GM23338 (cell line): ENCODE measurements around the gene SSU72. TPM values are rescaled to one million over a fixed set of nuclear protein-coding genes. Genes with fewer than 3 reads are reported as not detected.

Experiments
- ATAC-seq: fragments of 200-7000 bp; cut with Tn5 transposase; 3 replicates; pipeline ENCODE4 v1.9.1; 2020
- DNase-seq: peaks from one replicate; pipeline ENCODE4 v3.0.0-alpha.2; 2015; ENCODE audit warnings: low spot score
- H2AFZ ChIP-seq: fragments of 200-600 bp; sonication (generic); 2 replicates; pipeline ENCODE4 v1.8.0; 2016; ENCODE audit warnings: antibody characterized with exemption, mild to moderate bottlenecking, moderate library complexity
- H3F3A ChIP-seq: fragments of 200-600 bp; sonication (generic); replicated peaks from 2 replicates; pipeline ENCODE4 v1.8.0; 2017; ENCODE audit warnings: antibody characterized with exemption, mixed run types, low read depth
- H3K27ac ChIP-seq: fragments of 200-600 bp; sonication (generic); 2 replicates; pipeline ENCODE4 v1.6.1; 2016; ENCODE audit warnings: low read depth
- H3K27me3 ChIP-seq: fragments of 200-600 bp; sonication (generic); 2 replicates; pipeline ENCODE4 v1.8.0; 2016; ENCODE audit warnings: mild to moderate bottlenecking, mixed run types, moderate library complexity; ENCODE audit not compliant: insufficient read depth
- H3K36me3 ChIP-seq: fragments of 200-600 bp; sonication (generic); 2 replicates; pipeline ENCODE4 v1.8.0; 2016; ENCODE audit warnings: mild to moderate bottlenecking; ENCODE audit not compliant: insufficient read depth
- H3K4me1 ChIP-seq: fragments of 200-600 bp; sonication (generic); 2 replicates; pipeline ENCODE4 v1.8.0; 2016; ENCODE audit warnings: mild to moderate bottlenecking, moderate library complexity; ENCODE audit not compliant: insufficient read depth
- H3K4me2 ChIP-seq: fragments of 200-600 bp; sonication (generic); 2 replicates; pipeline ENCODE4 v1.7.1; 2017; ENCODE audit warnings: mixed run types
- H3K4me3 ChIP-seq: fragments of 200-600 bp; sonication (generic); 2 replicates; pipeline ENCODE4 v1.6.1; 2016; ENCODE audit warnings: mixed run types
- H3K79me2 ChIP-seq: fragments of 200-600 bp; sonication (generic); replicated peaks from 2 replicates; pipeline ENCODE4 v1.8.0; 2017; ENCODE audit warnings: mild to moderate bottlenecking; ENCODE audit not compliant: insufficient read depth
- H3K9me2 ChIP-seq: fragments of 200-600 bp; sonication (generic); 2 replicates; pipeline ENCODE4 v1.8.0; 2017; ENCODE audit not compliant: insufficient read depth
- H4K20me1 ChIP-seq: fragments of 200-600 bp; sonication (generic); replicated peaks from 2 replicates; pipeline ENCODE4 v1.8.0; 2017; ENCODE audit warnings: mild to moderate bottlenecking; ENCODE audit not compliant: insufficient read depth
- H3K27ac Mint-ChIP-seq: 2 replicates; pipeline ENCODE4 v1.8.0; 2020; ENCODE audit warnings: inconsistent platforms, mild to moderate bottlenecking, moderate library complexity, mixed read lengths
- H3K27me3 Mint-ChIP-seq: 3 replicates; pipeline ENCODE4 v1.8.0; 2022; ENCODE audit warnings: low read depth, mild to moderate bottlenecking, moderate library complexity, mixed read lengths, inconsistent platforms; ENCODE audit not compliant: insufficient read depth, poor library complexity
- H3K36me3 Mint-ChIP-seq: 3 replicates; pipeline ENCODE4 v1.8.0; 2021; ENCODE audit warnings: low read depth, mild to moderate bottlenecking, inconsistent platforms, moderate library complexity, mixed read lengths
- H3K4me1 Mint-ChIP-seq: 3 replicates; pipeline ENCODE4 v1.8.0; 2020; ENCODE audit warnings: mild to moderate bottlenecking, inconsistent platforms, mixed read lengths
- H3K4me3 Mint-ChIP-seq: 3 replicates; pipeline ENCODE4 v1.8.0; 2021; ENCODE audit warnings: moderate library complexity, mild to moderate bottlenecking, inconsistent platforms, mixed read lengths
- H3K9me3 Mint-ChIP-seq: 3 replicates; pipeline ENCODE4 v1.8.0; 2020; ENCODE audit warnings: moderate library complexity, mild to moderate bottlenecking, inconsistent platforms, mixed read lengths
- CREB1 ChIP-seq: fragments of 250-450 bp; sonication (Bioruptor Pico); IDR thresholded peaks from 2 replicates; pipeline ENCODE4 v1.5.0; 2020; ENCODE audit warnings: low read depth, mild to moderate bottlenecking, moderate library complexity
- ETS1 ChIP-seq: IDR thresholded peaks from 2 replicates; pipeline ENCODE4 v1.6.1; 2016; ENCODE audit warnings: antibody characterized with exemption
- EZH2 ChIP-seq: fragments of 200-600 bp; sonication (generic); IDR thresholded peaks from one replicate; pipeline ENCODE4 v1.8.0; 2017; ENCODE audit warnings: antibody characterized with exemption, mild to moderate bottlenecking, low read depth; ENCODE audit not compliant: unreplicated experiment
- EZH2phosphoT487 ChIP-seq: fragments of 200-600 bp; sonication (generic); IDR thresholded peaks from one replicate; pipeline ENCODE4 v1.8.1; 2018; ENCODE audit warnings: antibody characterized with exemption; ENCODE audit not compliant: unreplicated experiment
- JUNB ChIP-seq: IDR thresholded peaks from one replicate; pipeline ENCODE4 v1.6.1; 2016; ENCODE audit warnings: antibody characterized with exemption; ENCODE audit not compliant: unreplicated experiment
- NANOG ChIP-seq: IDR thresholded peaks from 2 replicates; pipeline ENCODE4 v1.6.1; 2016; ENCODE audit warnings: antibody characterized with exemption, borderline replicate concordance
- POLR2AphosphoS5 ChIP-seq: IDR thresholded peaks from 2 replicates; pipeline ENCODE4 v1.6.1; 2016; ENCODE audit warnings: antibody characterized with exemption, low read depth
- STAT1 ChIP-seq: IDR thresholded peaks from one replicate; pipeline ENCODE4 v1.6.1; 2016; ENCODE audit warnings: antibody characterized with exemption; ENCODE audit not compliant: unreplicated experiment
- ZNF114 ChIP-seq: fragments of 250-450 bp; sonication (Bioruptor Pico); IDR thresholded peaks from 2 replicates; pipeline ENCODE4 v1.5.0; 2020; ENCODE audit warnings: mild to moderate bottlenecking, moderate library complexity
- ZNF331 ChIP-seq: fragments of 250-450 bp; sonication (Bioruptor Pico); IDR thresholded peaks from 2 replicates; pipeline ENCODE4 v1.5.0; 2020; ENCODE audit warnings: low read depth, mild to moderate bottlenecking, moderate library complexity
- polyA plus RNA-seq: library from polyadenylated mRNA; unstranded; fragments of >200 nt; fragmentation: Nextera tagmentation; extraction: Ambion mirVana; gene quantifications from 2 replicates; pipeline ENCODE4 v1.2.1, GENCODE V29; 2016
- total RNA-seq: library from RNA; depleted of rRNA; stranded (reverse); fragments of >200 nt; shearing (Covaris generic); gene quantifications from 2 replicates; pipeline ENCODE4 v1.2.3, GENCODE V29; 2014
- TF ChIP-seq, protein P1 (sequence below), 2 experiments: fragments of 200-600 bp in 1 of 2; sonication (generic) in 1 of 2; conservative IDR thresholded peaks; 2 replicates each; pipeline versions ENCODE4 v1.5.1 to v1.6.1; 2016 to 2017; ENCODE audit warnings: antibody characterized with exemption in 2 of 2, low read depth in 2 of 2, mild to moderate bottlenecking in 2 of 2, moderate library complexity in 1 of 2
- TF ChIP-seq, protein P2 (sequence below): fragments of 250-450 bp; sonication (Bioruptor Pico); IDR thresholded peaks from 2 replicates; pipeline ENCODE4 v1.5.0; 2020; ENCODE audit warnings: mild to moderate bottlenecking, moderate library complexity
- TF ChIP-seq, protein P3 (sequence below): IDR thresholded peaks from one replicate; pipeline ENCODE4 v1.6.1; 2018; ENCODE audit warnings: antibody characterized with exemption; ENCODE audit not compliant: unreplicated experiment

The SSU72 gene
- total and polyA plus RNA-seq, 2 experiments from 2014 or later, result 148 to 248 TPM

GRCh38 chr1:1545946-1546737, 28.5 kb downstream of the SSU72 start:
- H3K9me2 ChIP-seq, result no peaks in the 10 kb centered on the region
- Mint-ChIP-seq H3K36me3 (peaks cover 30% of the 10 kb centered on the region), H3K27ac (no peak overlapping the region), H3K4me3 (no peak overlapping the region), H3K4me1 (peaks cover 3% of the 10 kb centered on the region; the same call in 1 of the 3 replicates), H3K27me3 (peaks cover 6% of the 10 kb centered on the region), H3K9me3 (no peaks in the 10 kb centered on the region; the same call in 2 of the 3 replicates)
- no peaks in the 10 kb centered on the region for H3K4me1 ChIP-seq
- DNase-seq (no peak), ATAC-seq (no peak)
- peaks cover 15% of the 10 kb centered on the region for H3F3A ChIP-seq
- H3K4me3 ChIP-seq, result no peak overlapping the region
- TF ChIP-seq, protein P1, sequence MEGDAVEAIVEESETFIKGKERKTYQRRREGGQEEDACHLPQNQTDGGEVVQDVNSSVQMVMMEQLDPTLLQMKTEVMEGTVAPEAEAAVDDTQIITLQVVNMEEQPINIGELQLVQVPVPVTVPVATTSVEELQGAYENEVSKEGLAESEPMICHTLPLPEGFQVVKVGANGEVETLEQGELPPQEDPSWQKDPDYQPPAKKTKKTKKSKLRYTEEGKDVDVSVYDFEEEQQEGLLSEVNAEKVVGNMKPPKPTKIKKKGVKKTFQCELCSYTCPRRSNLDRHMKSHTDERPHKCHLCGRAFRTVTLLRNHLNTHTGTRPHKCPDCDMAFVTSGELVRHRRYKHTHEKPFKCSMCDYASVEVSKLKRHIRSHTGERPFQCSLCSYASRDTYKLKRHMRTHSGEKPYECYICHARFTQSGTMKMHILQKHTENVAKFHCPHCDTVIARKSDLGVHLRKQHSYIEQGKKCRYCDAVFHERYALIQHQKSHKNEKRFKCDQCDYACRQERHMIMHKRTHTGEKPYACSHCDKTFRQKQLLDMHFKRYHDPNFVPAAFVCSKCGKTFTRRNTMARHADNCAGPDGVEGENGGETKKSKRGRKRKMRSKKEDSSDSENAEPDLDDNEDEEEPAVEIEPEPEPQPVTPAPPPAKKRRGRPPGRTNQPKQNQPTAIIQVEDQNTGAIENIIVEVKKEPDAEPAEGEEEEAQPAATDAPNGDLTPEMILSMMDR (conservative IDR thresholded peaks at IDR 0.05; ENCODE audit: low read depth in 2 of 2), result no peak
- TF ChIP-seq ETS1 (no peak), JUNB (no peak), EZH2phosphoT487 (no peak), EZH2 (no peak), ZNF331 (CRISPR knock-in tag) (no peak), STAT1 (no peak), CREB1 (CRISPR knock-in tag) (no peak), POLR2AphosphoS5 (no peak), ZNF114 (CRISPR knock-in tag) (no peak), NANOG (no peak)
- TF ChIP-seq, protein P2, sequence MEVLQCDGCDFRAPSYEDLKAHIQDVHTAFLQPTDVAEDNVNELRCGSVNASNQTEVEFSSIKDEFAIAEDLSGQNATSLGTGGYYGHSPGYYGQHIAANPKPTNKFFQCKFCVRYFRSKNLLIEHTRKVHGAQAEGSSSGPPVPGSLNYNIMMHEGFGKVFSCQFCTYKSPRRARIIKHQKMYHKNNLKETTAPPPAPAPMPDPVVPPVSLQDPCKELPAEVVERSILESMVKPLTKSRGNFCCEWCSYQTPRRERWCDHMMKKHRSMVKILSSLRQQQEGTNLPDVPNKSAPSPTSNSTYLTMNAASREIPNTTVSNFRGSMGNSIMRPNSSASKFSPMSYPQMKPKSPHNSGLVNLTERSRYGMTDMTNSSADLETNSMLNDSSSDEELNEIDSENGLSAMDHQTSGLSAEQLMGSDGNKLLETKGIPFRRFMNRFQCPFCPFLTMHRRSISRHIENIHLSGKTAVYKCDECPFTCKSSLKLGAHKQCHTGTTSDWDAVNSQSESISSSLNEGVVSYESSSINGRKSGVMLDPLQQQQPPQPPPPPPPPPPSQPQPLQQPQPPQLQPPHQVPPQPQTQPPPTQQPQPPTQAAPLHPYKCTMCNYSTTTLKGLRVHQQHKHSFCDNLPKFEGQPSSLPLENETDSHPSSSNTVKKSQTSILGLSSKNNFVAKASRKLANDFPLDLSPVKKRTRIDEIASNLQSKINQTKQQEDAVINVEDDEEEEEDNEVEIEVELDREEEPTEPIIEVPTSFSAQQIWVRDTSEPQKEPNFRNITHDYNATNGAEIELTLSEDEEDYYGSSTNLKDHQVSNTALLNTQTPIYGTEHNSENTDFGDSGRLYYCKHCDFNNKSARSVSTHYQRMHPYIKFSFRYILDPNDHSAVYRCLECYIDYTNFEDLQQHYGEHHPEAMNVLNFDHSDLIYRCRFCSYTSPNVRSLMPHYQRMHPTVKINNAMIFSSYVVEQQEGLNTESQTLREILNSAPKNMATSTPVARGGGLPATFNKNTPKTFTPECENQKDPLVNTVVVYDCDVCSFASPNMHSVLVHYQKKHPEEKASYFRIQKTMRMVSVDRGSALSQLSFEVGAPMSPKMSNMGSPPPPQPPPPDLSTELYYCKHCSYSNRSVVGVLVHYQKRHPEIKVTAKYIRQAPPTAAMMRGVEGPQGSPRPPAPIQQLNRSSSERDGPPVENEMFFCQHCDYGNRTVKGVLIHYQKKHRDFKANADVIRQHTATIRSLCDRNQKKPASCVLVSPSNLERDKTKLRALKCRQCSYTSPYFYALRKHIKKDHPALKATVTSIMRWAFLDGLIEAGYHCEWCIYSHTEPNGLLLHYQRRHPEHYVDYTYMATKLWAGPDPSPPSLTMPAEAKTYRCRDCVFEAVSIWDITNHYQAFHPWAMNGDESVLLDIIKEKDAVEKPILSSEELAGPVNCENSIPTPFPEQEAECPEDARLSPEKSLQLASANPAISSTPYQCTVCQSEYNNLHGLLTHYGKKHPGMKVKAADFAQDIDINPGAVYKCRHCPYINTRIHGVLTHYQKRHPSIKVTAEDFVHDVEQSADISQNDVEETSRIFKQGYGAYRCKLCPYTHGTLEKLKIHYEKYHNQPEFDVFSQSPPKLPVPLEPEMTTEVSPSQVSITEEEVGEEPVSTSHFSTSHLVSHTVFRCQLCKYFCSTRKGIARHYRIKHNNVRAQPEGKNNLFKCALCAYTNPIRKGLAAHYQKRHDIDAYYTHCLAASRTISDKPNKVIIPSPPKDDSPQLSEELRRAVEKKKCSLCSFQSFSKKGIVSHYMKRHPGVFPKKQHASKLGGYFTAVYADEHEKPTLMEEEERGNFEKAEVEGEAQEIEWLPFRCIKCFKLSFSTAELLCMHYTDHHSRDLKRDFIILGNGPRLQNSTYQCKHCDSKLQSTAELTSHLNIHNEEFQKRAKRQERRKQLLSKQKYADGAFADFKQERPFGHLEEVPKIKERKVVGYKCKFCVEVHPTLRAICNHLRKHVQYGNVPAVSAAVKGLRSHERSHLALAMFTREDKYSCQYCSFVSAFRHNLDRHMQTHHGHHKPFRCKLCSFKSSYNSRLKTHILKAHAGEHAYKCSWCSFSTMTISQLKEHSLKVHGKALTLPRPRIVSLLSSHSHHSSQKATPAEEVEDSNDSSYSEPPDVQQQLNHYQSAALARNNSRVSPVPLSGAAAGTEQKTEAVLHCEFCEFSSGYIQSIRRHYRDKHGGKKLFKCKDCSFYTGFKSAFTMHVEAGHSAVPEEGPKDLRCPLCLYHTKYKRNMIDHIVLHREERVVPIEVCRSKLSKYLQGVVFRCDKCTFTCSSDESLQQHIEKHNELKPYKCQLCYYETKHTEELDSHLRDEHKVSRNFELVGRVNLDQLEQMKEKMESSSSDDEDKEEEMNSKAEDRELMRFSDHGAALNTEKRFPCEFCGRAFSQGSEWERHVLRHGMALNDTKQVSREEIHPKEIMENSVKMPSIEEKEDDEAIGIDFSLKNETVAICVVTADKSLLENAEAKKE, result no peak
- TF ChIP-seq, protein P3, sequence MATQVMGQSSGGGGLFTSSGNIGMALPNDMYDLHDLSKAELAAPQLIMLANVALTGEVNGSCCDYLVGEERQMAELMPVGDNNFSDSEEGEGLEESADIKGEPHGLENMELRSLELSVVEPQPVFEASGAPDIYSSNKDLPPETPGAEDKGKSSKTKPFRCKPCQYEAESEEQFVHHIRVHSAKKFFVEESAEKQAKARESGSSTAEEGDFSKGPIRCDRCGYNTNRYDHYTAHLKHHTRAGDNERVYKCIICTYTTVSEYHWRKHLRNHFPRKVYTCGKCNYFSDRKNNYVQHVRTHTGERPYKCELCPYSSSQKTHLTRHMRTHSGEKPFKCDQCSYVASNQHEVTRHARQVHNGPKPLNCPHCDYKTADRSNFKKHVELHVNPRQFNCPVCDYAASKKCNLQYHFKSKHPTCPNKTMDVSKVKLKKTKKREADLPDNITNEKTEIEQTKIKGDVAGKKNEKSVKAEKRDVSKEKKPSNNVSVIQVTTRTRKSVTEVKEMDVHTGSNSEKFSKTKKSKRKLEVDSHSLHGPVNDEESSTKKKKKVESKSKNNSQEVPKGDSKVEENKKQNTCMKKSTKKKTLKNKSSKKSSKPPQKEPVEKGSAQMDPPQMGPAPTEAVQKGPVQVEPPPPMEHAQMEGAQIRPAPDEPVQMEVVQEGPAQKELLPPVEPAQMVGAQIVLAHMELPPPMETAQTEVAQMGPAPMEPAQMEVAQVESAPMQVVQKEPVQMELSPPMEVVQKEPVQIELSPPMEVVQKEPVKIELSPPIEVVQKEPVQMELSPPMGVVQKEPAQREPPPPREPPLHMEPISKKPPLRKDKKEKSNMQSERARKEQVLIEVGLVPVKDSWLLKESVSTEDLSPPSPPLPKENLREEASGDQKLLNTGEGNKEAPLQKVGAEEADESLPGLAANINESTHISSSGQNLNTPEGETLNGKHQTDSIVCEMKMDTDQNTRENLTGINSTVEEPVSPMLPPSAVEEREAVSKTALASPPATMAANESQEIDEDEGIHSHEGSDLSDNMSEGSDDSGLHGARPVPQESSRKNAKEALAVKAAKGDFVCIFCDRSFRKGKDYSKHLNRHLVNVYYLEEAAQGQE, result no peak
- H3K79me2 ChIP-seq, result no peaks in the 10 kb centered on the region; the same call in 1 of the 2 replicates
- H4K20me1 ChIP-seq, result peaks cover 13% of the 10 kb centered on the region; the same call in 1 of the 2 replicates
- no peak overlapping the region for H3K27ac ChIP-seq
- no peaks in the 10 kb centered on the region for H3K27me3 ChIP-seq
- no peak overlapping the region for H2AFZ ChIP-seq
- H3K36me3 ChIP-seq, result no peaks in the 10 kb centered on the region
- H3K4me2 ChIP-seq, result no peak overlapping the region
